GM18868 (cell line): Measurements from ENCODE around the gene KIF2A.

Source experiments
- ATAC-seq: cut with Tn5 transposase; IDR thresholded peaks from one replicate; pipeline ENCODE4 v1.9.1; 2021; ENCODE audit warnings: mild to moderate bottlenecking, moderate library complexity; ENCODE audit not compliant: unreplicated experiment

KIF2A gene

DNA sequence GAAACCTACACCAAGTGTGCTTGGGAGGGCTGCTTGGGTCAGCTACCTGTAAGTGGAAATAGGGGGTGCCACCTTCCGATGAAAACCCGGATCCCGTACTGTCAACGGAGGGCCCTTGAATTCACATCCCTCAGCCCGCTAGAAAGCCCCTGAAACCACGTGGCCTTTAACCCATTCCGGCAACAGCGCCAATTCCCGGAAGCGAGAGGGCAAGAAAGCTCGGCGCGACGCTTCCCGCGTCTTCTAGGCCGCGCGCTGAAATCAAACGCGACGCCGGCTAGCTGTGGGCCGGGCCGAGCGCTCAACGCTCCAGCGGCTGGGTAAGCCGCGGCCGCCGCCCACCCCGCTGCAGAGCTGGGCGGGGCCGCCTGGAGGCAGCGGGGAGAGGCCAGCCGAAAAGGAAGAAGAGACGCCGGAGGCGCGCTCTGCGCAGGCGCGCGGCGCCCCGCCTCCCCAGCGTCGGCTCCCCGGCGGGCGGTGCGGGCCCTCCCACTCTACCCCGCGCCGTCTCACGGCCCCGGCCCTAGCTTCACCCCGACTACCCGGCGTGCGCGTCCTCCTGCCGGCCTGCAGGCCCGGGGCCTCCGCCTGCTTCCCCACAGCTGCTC is at the start of gene KIF2A:
KIF2A (plus strand) TSS at position 492 of the 608 bp plus-strand sequence. CDS start 267 bp downstream, outside the sequence.
- ATAC-seq, result peak; percentile 92

DNA sequence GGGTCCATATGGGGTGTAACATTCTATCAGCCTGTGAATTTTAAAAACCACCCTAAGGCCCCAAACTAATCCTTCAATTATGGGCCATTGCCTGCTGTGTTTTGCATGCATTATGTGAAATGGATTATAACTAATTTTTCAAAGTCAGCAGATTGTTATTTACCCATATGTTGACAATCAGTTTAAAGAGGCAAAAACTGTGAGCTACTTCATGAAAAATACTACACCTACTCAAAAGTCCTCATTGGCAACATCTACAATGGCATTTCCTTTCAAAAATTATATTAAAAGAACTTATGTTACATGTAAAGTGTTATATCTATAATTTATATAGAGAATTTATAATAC is 49.0 kb upstream of the KIF2A start:
- ATAC-seq, result no peak

DNA sequence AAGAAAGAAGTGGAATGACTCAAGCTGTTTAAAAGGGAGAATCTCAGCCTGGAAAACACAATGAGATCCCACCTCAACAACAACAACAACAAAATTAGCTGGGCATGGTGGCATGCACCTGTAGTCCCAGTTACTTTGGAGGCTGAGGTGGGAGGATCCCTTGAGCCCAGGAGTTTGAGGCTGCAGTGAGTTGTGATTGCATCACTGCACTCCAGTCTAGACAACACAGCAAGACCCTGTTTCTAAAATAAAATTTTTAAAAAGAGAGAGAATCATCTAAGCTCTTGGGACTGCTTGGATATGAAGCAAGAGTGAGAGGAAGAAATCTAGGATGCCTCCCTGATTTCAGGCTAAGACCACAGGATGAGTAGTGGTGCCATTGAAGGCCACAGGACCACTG is 47.4 kb upstream of the KIF2A start:
- no peak for ATAC-seq

- no peak for ATAC-seq
These were observed 46.2 kb upstream of the KIF2A start for GRCh38 chr5:62259699-62260250.

DNA sequence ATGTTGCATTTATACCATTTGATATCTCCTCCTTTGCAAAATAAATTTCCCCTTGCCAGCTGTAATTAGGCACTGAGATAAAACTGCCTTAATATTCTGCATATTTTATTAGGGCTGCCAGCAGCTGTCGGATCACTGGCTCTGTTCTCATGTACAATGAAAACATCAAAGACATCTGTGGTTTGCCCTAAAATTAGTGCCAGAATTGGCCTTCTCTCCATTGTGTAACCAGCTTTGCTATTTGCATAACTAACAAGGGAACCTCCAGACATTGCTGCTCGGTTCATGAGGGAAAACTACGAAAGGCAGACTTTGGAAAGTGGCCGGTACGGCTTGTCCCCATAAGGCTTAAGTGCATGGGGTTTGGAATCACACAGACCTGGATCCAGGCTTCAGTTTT is 45.5 kb upstream of the KIF2A start:
- peak; percentile 34 for ATAC-seq

DNA sequence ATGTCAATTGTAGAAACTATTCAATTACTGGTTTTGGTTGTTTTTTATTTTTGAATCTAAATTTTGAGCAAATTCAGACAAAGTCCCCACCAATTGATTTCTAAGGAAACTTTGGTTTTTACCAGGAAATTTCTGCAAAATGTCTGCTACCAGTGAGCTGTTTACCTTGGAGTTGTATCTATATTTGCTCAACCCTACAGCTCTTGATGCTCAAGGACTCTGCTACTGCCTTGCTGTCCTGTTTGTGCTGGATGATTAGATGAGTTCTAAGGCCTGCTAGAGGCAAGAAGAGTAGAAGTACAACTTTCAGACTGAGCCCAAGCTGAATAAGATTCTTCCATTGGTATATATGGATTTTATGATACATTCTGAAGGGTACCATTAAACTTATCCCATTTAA is 42.6 kb upstream of the KIF2A start:
- ATAC-seq, result no peak

DNA sequence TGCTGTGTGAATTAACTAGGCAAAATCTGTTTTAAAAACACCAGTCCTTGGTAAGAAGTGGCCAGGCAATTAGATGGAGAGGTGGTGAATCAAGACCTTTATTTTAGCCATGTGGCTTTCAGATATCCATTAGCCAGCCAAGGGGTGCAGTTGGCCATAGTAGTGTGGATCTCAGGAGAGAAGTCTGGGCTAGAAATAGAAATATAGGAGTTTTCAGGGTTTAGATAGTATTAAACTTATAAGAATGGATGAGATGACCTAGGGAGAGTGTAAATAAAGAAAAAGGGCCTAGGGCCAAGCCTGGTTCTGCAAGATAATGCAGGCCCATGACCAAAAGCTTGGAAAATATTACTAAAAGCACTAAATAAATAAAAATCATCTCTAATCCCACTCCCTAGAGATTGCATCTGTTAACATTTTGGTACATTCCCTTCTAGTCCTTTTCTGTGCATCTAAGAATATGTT is 40.3 kb upstream of the KIF2A start:
- ATAC-seq, result no peak

GRCh38 chr5:62266573-62266972 is 39.4 kb upstream of the KIF2A start:
- no peak for ATAC-seq

DNA sequence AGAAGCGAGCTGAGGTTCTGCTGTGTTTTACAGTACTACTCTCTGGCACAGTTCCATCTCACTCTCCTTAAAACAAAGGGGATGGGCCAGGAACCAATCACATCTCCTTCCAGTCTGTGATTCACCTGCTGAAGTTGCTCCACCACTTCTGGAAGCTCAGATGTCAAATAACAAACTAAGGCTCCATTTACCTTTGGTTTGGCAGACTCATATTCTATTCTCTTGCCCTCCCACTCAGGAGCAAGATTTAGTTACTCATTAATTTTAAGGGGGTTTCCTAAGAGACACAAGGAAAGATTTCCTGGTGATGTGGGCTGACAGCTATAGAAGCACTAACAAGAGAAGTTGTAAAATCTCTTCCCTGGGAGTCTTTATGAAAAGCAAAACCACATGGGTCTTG is 37.8 kb upstream of the KIF2A start:
- ATAC-seq, result no peak

DNA sequence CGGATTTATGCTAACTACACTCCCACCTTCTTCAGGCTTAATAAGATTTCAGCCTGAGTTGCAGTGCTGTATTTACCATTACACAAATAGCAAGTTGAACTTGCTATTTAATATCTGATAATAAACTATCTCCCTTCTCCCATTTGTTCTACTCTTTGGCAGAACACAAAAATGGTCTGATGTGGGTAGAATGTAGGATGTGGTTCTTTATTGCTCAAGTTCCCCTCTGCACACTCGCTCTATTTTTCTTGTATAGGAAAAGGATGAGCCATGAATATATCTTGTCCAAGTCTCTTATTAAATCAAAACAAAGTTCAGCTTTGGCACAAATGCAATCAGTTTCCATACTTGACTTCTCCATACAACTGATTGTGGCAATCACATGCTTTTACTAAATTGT is 37.2 kb upstream of the KIF2A start:
- ATAC-seq, result no peak

DNA sequence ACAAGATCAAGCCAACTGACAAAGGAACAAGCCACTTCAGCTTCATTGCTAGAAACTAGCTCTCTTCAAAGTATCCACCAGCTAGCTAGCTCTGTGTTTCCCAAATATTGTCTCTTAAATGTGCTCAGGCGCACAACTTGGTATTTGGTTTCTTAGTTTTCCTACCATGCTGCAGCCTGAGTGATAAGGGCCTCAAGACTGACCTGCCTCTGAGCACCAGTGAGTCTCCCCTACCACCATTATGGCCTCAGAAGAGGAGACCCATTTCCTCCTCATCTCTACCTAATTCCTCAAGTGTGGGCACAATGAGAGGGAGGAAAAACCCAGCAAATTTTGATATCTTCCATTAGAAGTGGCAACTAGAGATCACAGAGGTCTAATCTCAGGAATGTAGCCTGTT is 34.6 kb upstream of the KIF2A start:
- ATAC-seq, result no peak

DNA sequence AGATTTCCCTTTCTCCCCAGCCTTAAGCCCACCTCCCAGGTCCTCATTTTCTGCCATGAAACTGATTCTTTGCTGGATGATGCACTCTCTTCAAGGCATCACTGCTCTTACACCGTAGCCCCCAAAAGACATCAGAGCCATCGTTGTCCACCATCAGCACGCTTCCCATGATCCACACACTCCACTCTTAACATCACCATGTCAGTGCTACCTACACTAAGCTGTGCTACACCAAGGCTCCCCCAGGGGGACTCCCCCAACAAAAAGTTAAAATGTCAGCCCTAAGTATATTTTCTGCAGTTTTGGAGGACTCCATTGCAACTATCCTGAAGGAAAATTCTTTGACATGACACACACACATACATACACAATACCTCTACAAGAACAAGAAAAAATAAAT is 34.1 kb upstream of the KIF2A start:
- ATAC-seq, result no peak

- no peak for ATAC-seq
These were observed 32.3 kb upstream of the KIF2A start for GRCh38 chr5:62273687-62274086.

GRCh38 chr5:62275581-62275980 is 30.4 kb upstream of the KIF2A start:
- ATAC-seq, result no peak

DNA sequence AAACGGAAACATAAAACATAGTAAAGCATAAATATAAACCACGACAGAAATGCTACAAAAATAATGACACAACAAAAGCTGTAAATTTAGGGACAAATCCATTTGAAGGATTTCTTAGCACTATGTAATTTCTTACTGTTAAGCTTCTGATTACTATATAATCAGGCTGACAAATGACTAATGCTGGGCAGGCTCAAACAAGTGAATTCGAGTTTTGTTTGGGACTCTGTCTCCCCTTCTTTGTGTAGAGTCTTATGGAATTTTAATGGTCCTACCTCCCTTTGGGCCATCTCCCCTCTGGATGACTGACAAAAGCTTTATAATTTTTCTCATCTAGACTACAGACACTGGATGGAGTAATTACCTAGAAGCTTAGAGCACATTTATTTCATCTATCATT is 24.6 kb upstream of the KIF2A start:
- no peak for ATAC-seq

GRCh38 chr5:62282064-62282463 is 23.9 kb upstream of the KIF2A start:
- ATAC-seq, result no peak

DNA sequence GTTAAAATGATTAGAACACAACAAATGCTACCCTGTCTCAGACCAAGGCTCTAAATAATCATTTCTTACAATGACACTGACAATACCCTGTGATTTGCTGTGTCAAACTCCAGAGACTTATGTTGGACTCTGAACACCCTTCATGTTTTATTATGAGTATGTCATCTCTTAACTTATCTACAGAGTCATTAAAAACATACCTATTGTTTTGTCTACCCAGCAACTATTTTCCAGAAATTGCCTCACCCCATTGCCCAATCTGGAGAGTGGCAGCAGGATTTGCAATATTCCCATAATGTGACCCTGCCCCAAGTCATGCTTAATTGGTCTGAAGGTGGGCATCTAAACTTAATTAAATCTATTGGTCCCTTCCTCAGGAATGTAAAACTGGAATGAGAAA is 23.0 kb upstream of the KIF2A start:
- no peak for ATAC-seq

- no peak for ATAC-seq
These were observed 22.1 kb upstream of the KIF2A start for GRCh38 chr5:62283861-62284260.

DNA sequence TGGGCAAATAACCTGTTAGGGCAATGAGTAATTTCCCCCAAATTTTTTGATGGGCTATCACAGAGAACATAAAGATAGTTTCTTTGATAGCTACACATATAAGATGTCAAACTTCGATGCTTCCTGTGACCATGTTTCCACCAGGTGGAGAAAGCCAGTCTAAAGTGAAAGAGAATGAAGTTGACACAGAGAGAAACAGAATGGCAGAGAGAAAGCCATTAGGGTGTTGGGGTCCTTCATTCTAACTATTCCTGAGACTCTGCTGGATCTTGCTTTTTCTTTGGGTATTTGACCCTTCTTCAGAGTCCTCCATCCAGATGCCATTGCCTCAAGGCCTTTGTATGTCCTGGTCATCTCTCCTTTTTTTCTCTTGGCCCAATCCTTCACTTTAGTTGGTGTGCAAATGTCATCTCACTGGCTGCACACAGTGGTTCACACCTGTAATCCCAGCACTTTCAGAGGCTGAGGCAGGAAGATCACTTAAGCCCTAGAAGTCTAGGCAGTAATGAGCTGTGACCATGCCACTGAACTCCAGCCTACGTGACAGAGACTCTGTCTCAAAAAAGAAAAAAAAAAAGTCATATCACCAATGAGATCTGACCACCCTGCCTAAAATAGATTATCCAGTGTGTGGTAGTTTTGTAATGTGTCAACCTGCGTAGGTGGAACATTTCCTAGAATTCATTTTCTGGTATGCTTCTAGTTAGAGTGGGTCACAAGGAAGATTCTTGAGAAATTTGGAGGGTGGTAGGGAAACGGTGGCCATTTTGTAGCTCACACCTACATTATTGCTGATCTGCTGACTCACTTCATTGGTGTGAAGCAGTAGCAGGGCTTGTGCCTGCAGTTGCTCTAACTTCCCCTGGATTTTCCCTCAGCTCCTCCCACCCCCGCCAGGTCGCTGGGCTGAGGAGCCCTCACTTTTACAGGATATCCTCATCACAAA is 20.8 kb upstream of the KIF2A start:
- ATAC-seq, result peak; percentile 82

- ATAC-seq, result no peak
These were observed 19.2 kb upstream of the KIF2A start for GRCh38 chr5:62286834-62287233.

DNA sequence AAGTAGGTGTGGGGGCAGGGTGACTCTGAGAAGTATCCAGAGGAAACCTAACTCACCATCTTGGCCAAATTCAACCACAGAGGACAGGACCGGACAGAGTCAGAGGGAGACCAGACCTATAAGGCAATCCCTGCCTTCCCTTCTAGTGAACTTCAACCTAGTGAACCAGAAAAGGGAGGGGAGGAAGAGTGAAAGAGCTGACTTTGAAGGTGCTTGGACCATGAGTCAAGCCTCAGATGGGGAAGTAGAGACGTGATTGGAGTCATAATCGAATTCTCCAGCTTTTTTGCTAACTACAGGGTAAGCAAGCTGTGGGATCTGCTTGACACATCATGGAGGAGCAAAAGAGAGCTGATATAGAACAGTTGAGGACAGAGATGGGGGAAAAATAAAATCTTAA is 18.8 kb upstream of the KIF2A start:
- ATAC-seq, result no peak

- ATAC-seq, result no peak
These were observed 17.9 kb upstream of the KIF2A start for GRCh38 chr5:62288118-62288517.
